ENCODE data around the gene LIN37.

The LIN37 gene

GRCh38 chr19:35746531-35746930 lies 1.8 kb upstream of the LIN37 start:
- peak overlapping the region; percentile 95 for H3K27ac ChIP-seq (ENCODE audit: low read length)

GRCh38 chr19:35750167-35750566 lies 1.8 kb downstream of the LIN37 start:
- H3K9me3 ChIP-seq (ENCODE audit: control insufficient read depth in 1 of 2, low read length in 2 of 2) = no peaks in the 10 kb centered on the region
- peaks cover 5 to 47% of the 10 kb centered on the region in 2 donors for H3K4me1 ChIP-seq (ENCODE audit: control insufficient read depth in 1 of 2, insufficient read depth in 2 of 2, low read length in 2 of 2)
- no peak overlapping the region for H3K4me3 ChIP-seq (ENCODE audit: low read depth in 1 of 2, low read length in 2 of 2)
- peaks cover 13 to 28% of the 10 kb centered on the region in 2 donors for H3K36me3 ChIP-seq (ENCODE audit: control insufficient read depth in 1 of 2, insufficient read depth in 2 of 2, low read length in 2 of 2)
- no peaks in the 10 kb centered on the region for H3K27me3 ChIP-seq (ENCODE audit: low read depth, low read length)
- H3K27ac ChIP-seq (ENCODE audit: low read length) = no peak overlapping the region

More at GRCh38 chr19:35746531-35746930, 1.8 kb upstream of the LIN37 start:
- Histone ChIP-seq H3K4me1 (ENCODE audit: control insufficient read depth in 1 of 2, insufficient read depth in 2 of 2, low read length in 2 of 2) (peaks cover 14 to 41% of the 10 kb centered on the region in 2 donors), H3K9me3 (ENCODE audit: control insufficient read depth in 1 of 2, low read length in 2 of 2) (no peaks in the 10 kb centered on the region), H3K27me3 (ENCODE audit: low read depth, low read length) (no peaks in the 10 kb centered on the region), H3K4me3 (ENCODE audit: low read depth in 1 of 2, low read length in 2 of 2) (peak overlapping the region; percentile 90 to 94), H3K36me3 (ENCODE audit: control insufficient read depth in 1 of 2, insufficient read depth in 2 of 2, low read length in 2 of 2) (peaks cover 0 to 16% of the 10 kb centered on the region in 2 donors)

DNA sequence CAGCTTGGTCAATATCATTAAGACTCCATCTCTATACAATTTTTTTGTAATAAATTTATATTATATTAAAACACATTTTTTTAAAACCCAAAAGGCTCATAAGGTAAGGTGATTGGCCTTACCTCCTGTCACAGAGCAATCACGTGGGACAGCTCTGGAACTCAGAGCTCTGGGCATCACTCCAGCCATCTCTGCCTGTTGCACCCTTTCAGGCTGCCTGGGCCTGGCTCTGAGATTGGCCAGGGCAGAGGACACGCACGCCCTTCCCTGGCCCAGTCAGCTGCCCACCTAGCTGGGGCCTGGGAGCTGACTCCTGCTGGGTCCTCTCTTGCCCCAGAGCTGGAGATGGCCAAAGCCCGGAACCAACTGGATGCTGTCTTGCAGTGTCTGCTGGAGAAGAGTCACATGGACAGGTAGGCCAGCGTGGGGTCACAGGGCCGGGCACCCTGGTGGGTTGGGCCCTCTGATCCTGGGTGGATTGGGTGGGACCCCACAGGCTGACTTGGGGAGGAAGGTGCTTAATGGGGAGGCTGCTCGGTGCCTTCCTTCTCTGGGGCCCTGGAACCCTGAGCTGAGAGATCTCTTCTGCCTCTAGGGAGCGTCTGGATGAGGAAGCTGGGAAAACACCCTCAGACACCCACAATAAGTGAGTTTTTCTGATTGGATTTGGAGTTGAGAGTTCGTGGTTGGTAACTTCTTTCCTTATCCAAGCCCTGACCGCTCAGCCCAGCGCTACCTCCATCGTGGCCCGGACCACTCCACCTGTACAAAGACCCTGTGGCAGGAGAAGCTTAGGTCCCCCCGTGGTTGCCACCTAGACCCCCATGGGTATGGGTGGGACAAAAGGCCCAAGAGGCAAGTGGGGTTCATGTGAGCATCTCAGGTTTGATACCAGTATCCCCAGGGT lies 3.7 kb downstream of the LIN37 start:
- H3K4me1 ChIP-seq (ENCODE audit: control insufficient read depth in 1 of 2, insufficient read depth in 2 of 2, low read length in 2 of 2) = peaks cover 3 to 42% of the 10 kb centered on the region in 2 donors

GRCh38 chr19:35752746-35753350 lies 4.5 kb downstream of the LIN37 start:
- Histone ChIP-seq H3K4me3 (ENCODE audit: low read depth in 1 of 2, low read length in 2 of 2) (no peak overlapping the region), H3K9me3 (ENCODE audit: control insufficient read depth in 1 of 2, low read length in 2 of 2) (no peaks in the 10 kb centered on the region), H3K27ac (ENCODE audit: low read length) (no peak overlapping the region), H3K27me3 (ENCODE audit: low read depth, low read length) (no peaks in the 10 kb centered on the region), H3K36me3 (ENCODE audit: control insufficient read depth in 1 of 2, insufficient read depth in 2 of 2, low read length in 2 of 2) (peaks cover 13 to 32% of the 10 kb centered on the region in 2 donors), H3K4me1 (ENCODE audit: control insufficient read depth in 1 of 2, insufficient read depth in 2 of 2, low read length in 2 of 2) (peaks cover 4 to 43% of the 10 kb centered on the region in 2 donors)

More for the DNA sequence above, 3.7 kb downstream of the LIN37 start:
- no peaks in the 10 kb centered on the region for H3K9me3 ChIP-seq (ENCODE audit: control insufficient read depth in 1 of 2, low read length in 2 of 2)
- no peak overlapping the region for H3K4me3 ChIP-seq (ENCODE audit: low read depth in 1 of 2, low read length in 2 of 2)
- H3K36me3 ChIP-seq (ENCODE audit: control insufficient read depth in 1 of 2, insufficient read depth in 2 of 2, low read length in 2 of 2) = peaks cover 13 to 30% of the 10 kb centered on the region in 2 donors
- no peaks in the 10 kb centered on the region for H3K27me3 ChIP-seq (ENCODE audit: low read depth, low read length)
- no peak overlapping the region for H3K27ac ChIP-seq (ENCODE audit: low read length)

GRCh38 chr19:35753634-35754369 lies 5.4 kb downstream of the LIN37 start:
- Histone ChIP-seq H3K4me1 (ENCODE audit: control insufficient read depth in 1 of 2, insufficient read depth in 2 of 2, low read length in 2 of 2) (peaks cover 4 to 45% of the 10 kb centered on the region in 2 donors), H3K27ac (ENCODE audit: low read length) (no peak overlapping the region), H3K27me3 (ENCODE audit: low read depth, low read length) (no peaks in the 10 kb centered on the region), H3K9me3 (ENCODE audit: control insufficient read depth in 1 of 2, low read length in 2 of 2) (no peaks in the 10 kb centered on the region), H3K4me3 (ENCODE audit: low read depth in 1 of 2, low read length in 2 of 2) (no peak overlapping the region), H3K36me3 (ENCODE audit: control insufficient read depth in 1 of 2, insufficient read depth in 2 of 2, low read length in 2 of 2) (peaks cover 13 to 32% of the 10 kb centered on the region in 2 donors)

DNA sequence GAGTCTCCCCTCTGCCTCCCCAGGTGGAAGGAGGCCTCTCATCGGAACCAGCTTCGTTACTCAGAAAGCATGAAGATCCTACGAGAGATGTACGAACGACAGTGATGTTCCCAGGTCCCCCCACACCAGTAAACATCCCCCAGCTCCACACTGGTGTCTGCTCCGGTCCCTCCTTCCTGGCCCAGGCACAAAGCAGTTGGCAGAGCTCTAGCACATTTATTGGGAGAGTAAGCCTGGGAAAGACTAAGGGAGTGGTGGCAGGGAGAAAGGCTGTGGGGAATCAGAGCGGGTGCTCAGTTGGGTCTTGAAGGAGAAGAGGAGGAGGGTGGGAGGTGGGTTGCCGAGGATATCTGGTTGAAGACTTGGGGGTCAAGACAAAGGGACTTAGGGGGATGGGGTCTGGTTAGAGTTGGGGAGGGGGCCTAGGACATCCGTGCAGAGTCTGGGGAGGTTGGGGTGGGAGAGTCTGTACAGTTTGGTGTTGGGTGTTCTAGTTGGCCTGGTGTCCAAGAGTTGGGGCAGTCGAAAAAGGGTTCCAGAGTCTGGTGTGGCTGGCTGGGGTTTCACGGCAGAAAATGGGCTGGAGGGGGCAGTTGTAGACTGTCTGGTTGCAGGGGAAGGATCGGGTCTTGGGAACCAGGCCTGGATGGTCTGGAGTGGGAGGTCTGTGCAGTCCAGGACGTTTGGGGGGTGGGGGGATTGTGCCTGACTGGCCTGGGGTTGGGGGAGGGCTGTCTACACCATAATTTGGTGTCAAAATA lies 6.2 kb downstream of the LIN37 start:
- H3K36me3 ChIP-seq (ENCODE audit: control insufficient read depth in 1 of 2, insufficient read depth in 2 of 2, low read length in 2 of 2) = peaks cover 13 to 32% of the 10 kb centered on the region in 2 donors
- H3K27me3 ChIP-seq (ENCODE audit: low read depth, low read length) = no peaks in the 10 kb centered on the region
- H3K9me3 ChIP-seq (ENCODE audit: control insufficient read depth in 1 of 2, low read length in 2 of 2) = no peaks in the 10 kb centered on the region
- H3K4me1 ChIP-seq (ENCODE audit: control insufficient read depth in 1 of 2, insufficient read depth in 2 of 2, low read length in 2 of 2) = peaks cover 4 to 46% of the 10 kb centered on the region in 2 donors
- H3K27ac ChIP-seq (ENCODE audit: low read length) = peak overlapping the region; percentile 63
- peak overlapping the region in 1 of 2 donors; percentile 93 for H3K4me3 ChIP-seq (ENCODE audit: low read depth in 1 of 2, low read length in 2 of 2)

DNA sequence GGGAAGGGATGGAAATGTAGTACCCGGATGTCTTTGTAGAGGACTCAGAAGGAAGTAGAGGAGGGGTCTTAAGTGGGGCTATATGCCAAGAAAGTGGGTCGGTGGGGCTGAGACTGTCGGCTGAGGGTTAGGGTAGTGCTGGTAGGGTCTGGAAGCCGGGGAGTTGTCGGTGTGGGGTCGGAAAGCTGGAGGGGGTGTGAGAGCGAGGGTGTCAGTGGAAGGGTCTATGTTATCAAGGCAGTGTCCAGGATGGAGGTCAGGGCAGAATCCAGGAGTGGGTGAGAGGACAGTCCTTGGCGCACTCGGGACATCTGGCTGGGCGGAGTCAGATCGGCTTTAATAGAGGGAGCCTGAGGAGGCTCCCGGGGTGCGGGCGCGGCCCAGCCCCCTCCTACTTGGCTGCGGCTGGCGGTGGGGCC lies 6.8 kb downstream of the LIN37 start:
- peak overlapping the region; percentile 30 to 93 for H3K4me3 ChIP-seq (ENCODE audit: low read depth in 1 of 2, low read length in 2 of 2)
- peaks cover 13 to 32% of the 10 kb centered on the region in 2 donors for H3K36me3 ChIP-seq (ENCODE audit: control insufficient read depth in 1 of 2, insufficient read depth in 2 of 2, low read length in 2 of 2)
- H3K27me3 ChIP-seq (ENCODE audit: low read depth, low read length) = no peaks in the 10 kb centered on the region
- peak overlapping the region; percentile 63 for H3K27ac ChIP-seq (ENCODE audit: low read length)
- no peaks in the 10 kb centered on the region for H3K9me3 ChIP-seq (ENCODE audit: control insufficient read depth in 1 of 2, low read length in 2 of 2)
- H3K4me1 ChIP-seq (ENCODE audit: control insufficient read depth in 1 of 2, insufficient read depth in 2 of 2, low read length in 2 of 2) = peaks cover 4 to 46% of the 10 kb centered on the region in 2 donors

GRCh38 chr19:35755550-35756376 lies 7.4 kb downstream of the LIN37 start:
- no peaks in the 10 kb centered on the region for H3K9me3 ChIP-seq (ENCODE audit: control insufficient read depth in 1 of 2, low read length in 2 of 2)
- H3K27me3 ChIP-seq (ENCODE audit: low read depth, low read length) = no peaks in the 10 kb centered on the region
- H3K4me1 ChIP-seq (ENCODE audit: control insufficient read depth in 1 of 2, insufficient read depth in 2 of 2, low read length in 2 of 2) = peaks cover 4 to 46% of the 10 kb centered on the region in 2 donors
- H3K27ac ChIP-seq (ENCODE audit: low read length) = peak overlapping the region; percentile 100
- peaks cover 13 to 35% of the 10 kb centered on the region in 2 donors for H3K36me3 ChIP-seq (ENCODE audit: control insufficient read depth in 1 of 2, insufficient read depth in 2 of 2, low read length in 2 of 2)
- peak overlapping the region; percentile 67 to 93 for H3K4me3 ChIP-seq (ENCODE audit: low read depth in 1 of 2, low read length in 2 of 2)

GRCh38 chr19:35756377-35757230 lies 8.2 kb downstream of the LIN37 start, which contains the start of gene HSPB6:
TSS of gene HSPB6 (minus strand) at chr19:35757029. CDS start at chr19:35757008, 21 bp downstream.
- Histone ChIP-seq H3K4me1 (ENCODE audit: control insufficient read depth in 1 of 2, insufficient read depth in 2 of 2, low read length in 2 of 2) (peaks cover 4 to 46% of the 10 kb centered on the region in 2 donors), H3K36me3 (ENCODE audit: control insufficient read depth in 1 of 2, insufficient read depth in 2 of 2, low read length in 2 of 2) (peaks cover 13 to 36% of the 10 kb centered on the region in 2 donors), H3K27me3 (ENCODE audit: low read depth, low read length) (no peaks in the 10 kb centered on the region), H3K27ac (ENCODE audit: low read length) (peak within 1 kb of the TSS; percentile 100), H3K9me3 (ENCODE audit: control insufficient read depth in 1 of 2, low read length in 2 of 2) (no peaks in the 10 kb centered on the region), H3K4me3 (ENCODE audit: low read depth in 1 of 2, low read length in 2 of 2) (peak within 1 kb of the TSS; percentile 93 to 99)

Data from muscle layer of duodenum (tissue), 2 donors.